Measurements from ENCODE around the gene MSL3B.

MSL3B gene

GRCh38 chr2:233846387-233847247 lies 21.6 kb downstream of the MSL3B start:
- Histone ChIP-seq H3K4me1 (replicated peaks in 1 of 2; ENCODE audit: control insufficient read depth in 2 of 2, insufficient read depth in 2 of 2, low read length in 2 of 2) (no peaks in the 10 kb centered on the region; a peak in 2 of 5 replicates), H3K36me3 (ENCODE audit: control insufficient read depth, insufficient read depth, low read length) (peaks cover 97% of the 10 kb centered on the region), H3K27me3 (ENCODE audit: control insufficient read depth in 2 of 2, insufficient read depth in 2 of 2, low read length in 2 of 2) (no peaks in the 10 kb centered on the region), H3K9me1 (ENCODE audit: control insufficient read depth, insufficient read depth, low read length) (peaks cover under 1% of the 10 kb centered on the region), H3K4me3 (no peak overlapping the region), H3K9ac (ENCODE audit: insufficient read depth in 1 of 2, low read depth in 2 of 2, low read length in 2 of 2) (no peak overlapping the region), H3K79me2 (ENCODE audit: control insufficient read depth, insufficient read depth, low read length) (peaks cover 80% of the 10 kb centered on the region), H4K20me1 (replicated peaks; ENCODE audit: control insufficient read depth, insufficient read depth, low read length) (no peaks in the 10 kb centered on the region), H3K27ac (ENCODE audit: extremely low read depth, low read depth, low read length) (no peak overlapping the region), H3K4me2 (ENCODE audit: insufficient read depth, low read length) (no peak overlapping the region), H3K9me3 (replicated peaks; ENCODE audit: control insufficient read depth, insufficient read depth, low read depth, low read length) (no peaks in the 10 kb centered on the region), H2AFZ (ENCODE audit: low read depth, low read length) (no peak overlapping the region)
- BruUV-seq (replicated peaks), result no TSS peak
- ATAC-seq (no peak), DNase-seq (ENCODE audit: extremely low read depth in 1 of 4, low spot score in 3 of 4) (no peak), FAIRE-seq (no peak)
- CTCF ChIA-PET (ENCODE audit: low intra/inter-chr PET ratio), result no interaction called here
- WGBS (ENCODE audit: insufficient coverage, low coverage, missing lambda C conversion rate), result 75% methylated on average over 9 of the region's 16 CpGs
- POLR2A ChIA-PET, result interaction anchor here (1.2 to 1.3 kb wide), 2 partner anchors 8 to 11 kb away, joined by 4 to 5 read pairs; partner anchors contain the start of gene HJURP
- intact Hi-C loops (cut with micrococcal nuclease), result no loop called here
- in situ Hi-C loops (cut with MboI), result no loop called here
- TF ChIP-seq NR1H2 (CRISPR knock-in tag; IDR thresholded peaks at IDR 0.05) (no peak), NFIC (IDR thresholded peaks at IDR 0.05) (peak; percentile 31; the same call in 1 of the 2 replicates), RBFOX2 (IDR thresholded peaks at IDR 0.05; ENCODE audit: low read depth, low read length) (0 out of 2 replicates have a peak, but pooled peaks have one; percentile 23), CCNT2 (IDR thresholded peaks at IDR 0.05; ENCODE audit: borderline replicate concordance, extremely low read depth, insufficient read length, low read depth, low read length) (no peak)

Measured in K562 (cell line).